NB4 (cell line): ENCODE results near the gene SPIN4.
"Not testable (repeated sequence)": the region's sequence is repeated elsewhere in the genome, so short reads cannot be mapped to it uniquely, and the experiment has no call there.

Experiments used
- DNase-seq: peaks from one replicate; pipeline ENCODE4 v3.0.0; 2010; ENCODE audit warnings: low read depth
- H3K4me3 ChIP-seq: one replicate; pipeline ENCODE4 v1.5.1; 2011; ENCODE audit warnings: mild to moderate bottlenecking, low read depth, low read length, moderate library complexity
- MYC ChIP-seq: IDR thresholded peaks from 2 replicates; pipeline ENCODE4 v1.6.1; 2011; ENCODE audit warnings: low read depth, low read length
- POLR2A ChIP-seq: IDR thresholded peaks from 2 replicates; pipeline ENCODE4 v1.6.1; 2011; ENCODE audit warnings: mild to moderate bottlenecking; ENCODE audit not compliant: insufficient read length; ENCODE audit errors: extremely low read depth
- TF ChIP-seq, protein P1 (sequence below): IDR thresholded peaks from one replicate; pipeline ENCODE4 v1.5.1; 2012; ENCODE audit warnings: low read depth, low read length
- TF ChIP-seq, protein P2 (sequence below): IDR thresholded peaks from 2 replicates; pipeline ENCODE4 v1.6.1; 2011; ENCODE audit warnings: low read depth, low read length

The SPIN4 gene

DNA sequence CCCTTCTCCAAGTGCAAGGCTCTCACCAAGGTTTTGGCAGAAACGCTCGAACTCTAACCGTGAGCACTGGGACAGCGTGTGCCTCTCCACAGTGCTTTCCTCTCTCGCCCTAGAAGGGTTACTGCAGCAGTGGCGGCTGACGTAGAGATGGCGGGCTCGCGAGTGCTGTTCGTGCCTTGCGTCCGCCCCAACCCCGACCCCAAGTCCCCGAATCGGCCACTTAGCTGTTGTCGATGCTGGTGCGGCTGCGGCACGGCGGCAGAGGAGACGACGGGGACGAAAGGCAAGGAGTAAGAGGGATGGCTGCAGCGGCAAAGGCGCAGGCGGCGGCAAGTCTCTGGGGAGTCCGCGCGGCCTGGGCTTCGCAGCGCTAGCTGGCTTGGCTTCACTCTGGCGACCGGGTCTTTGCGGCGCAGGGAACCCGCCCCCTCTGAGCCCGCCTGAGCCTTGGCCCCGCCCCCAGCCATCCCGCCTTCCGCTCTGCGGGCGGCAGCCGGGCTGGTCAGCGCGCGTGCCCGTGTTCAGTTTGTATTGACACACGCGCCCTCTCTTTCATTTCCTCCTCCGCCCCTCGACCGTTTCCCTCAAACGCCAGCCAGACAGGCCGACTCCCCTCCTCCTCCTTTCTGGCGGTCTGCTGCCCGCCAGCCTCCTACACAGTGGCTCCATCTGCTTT, at the start of gene SPIN4:
Gene SPIN4, minus strand, starts transcription at position 392 of the 676 bp plus-strand sequence. CDS start 513 bp downstream, outside the sequence.
- TF ChIP-seq, protein P1, sequence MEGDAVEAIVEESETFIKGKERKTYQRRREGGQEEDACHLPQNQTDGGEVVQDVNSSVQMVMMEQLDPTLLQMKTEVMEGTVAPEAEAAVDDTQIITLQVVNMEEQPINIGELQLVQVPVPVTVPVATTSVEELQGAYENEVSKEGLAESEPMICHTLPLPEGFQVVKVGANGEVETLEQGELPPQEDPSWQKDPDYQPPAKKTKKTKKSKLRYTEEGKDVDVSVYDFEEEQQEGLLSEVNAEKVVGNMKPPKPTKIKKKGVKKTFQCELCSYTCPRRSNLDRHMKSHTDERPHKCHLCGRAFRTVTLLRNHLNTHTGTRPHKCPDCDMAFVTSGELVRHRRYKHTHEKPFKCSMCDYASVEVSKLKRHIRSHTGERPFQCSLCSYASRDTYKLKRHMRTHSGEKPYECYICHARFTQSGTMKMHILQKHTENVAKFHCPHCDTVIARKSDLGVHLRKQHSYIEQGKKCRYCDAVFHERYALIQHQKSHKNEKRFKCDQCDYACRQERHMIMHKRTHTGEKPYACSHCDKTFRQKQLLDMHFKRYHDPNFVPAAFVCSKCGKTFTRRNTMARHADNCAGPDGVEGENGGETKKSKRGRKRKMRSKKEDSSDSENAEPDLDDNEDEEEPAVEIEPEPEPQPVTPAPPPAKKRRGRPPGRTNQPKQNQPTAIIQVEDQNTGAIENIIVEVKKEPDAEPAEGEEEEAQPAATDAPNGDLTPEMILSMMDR = no peak
- peak; percentile 75; the same call in 1 of the 2 replicates for TF ChIP-seq MYC
- TF ChIP-seq, protein P2, sequence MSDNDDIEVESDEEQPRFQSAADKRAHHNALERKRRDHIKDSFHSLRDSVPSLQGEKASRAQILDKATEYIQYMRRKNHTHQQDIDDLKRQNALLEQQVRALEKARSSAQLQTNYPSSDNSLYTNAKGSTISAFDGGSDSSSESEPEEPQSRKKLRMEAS = peak; percentile 66
- peak; percentile 69 for TF ChIP-seq POLR2A
- H3K4me3 ChIP-seq = peak within 1 kb of the TSS; percentile 85
- DNase-seq = peak; percentile 93

DNA sequence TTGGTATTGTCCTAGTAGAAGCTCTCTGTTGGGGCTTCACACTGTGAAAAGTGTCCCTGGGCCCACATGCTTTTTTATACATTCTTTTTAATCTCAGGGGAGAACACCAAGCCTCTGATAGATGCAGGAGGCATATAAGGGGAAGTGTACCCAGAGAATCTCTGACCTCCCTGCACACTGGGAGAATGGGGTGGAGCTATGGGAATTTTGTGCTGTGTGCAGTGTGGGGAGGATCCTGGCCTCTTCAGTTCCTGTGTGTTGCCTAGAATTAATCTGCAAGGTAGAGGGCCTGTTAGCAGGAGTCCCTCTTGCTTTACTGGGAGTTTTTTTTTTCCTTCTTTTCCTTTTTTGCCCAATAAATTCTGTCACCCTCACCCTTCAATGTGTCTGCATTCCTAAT, 49.2 kb upstream of the SPIN4 start:
- no peak for TF ChIP-seq MYC
- TF ChIP-seq, protein P2 = no peak
- no peak for TF ChIP-seq POLR2A
- TF ChIP-seq, protein P1 = no peak
- DNase-seq = peak; percentile 7

DNA sequence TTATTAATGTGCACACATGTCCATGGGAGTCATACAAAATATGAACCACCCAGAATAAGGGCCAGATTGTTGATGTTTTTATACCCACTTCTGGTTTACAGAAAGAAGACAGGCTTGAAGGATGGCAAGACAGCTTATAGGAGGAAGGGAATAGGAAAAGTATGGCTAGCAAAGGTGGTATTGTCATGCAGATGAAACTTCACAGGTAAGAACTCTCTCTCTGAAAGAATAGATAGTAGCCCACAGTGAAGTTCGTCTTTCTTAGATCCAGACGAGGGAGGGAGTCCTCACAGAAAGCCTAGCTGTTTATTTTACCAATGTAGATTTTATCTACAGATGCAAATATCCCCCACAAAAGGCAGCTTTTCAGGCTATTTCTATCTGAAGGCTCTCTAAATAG, 43.7 kb upstream of the SPIN4 start:
- no peak overlapping the region for H3K4me3 ChIP-seq
- TF ChIP-seq POLR2A (no peak), MYC (no peak)
- TF ChIP-seq, protein P2 = no peak
- TF ChIP-seq, protein P1 = no peak
- no peak for DNase-seq

More for the DNA sequence above, 49.2 kb upstream of the SPIN4 start:
- no peak overlapping the region for H3K4me3 ChIP-seq

DNA sequence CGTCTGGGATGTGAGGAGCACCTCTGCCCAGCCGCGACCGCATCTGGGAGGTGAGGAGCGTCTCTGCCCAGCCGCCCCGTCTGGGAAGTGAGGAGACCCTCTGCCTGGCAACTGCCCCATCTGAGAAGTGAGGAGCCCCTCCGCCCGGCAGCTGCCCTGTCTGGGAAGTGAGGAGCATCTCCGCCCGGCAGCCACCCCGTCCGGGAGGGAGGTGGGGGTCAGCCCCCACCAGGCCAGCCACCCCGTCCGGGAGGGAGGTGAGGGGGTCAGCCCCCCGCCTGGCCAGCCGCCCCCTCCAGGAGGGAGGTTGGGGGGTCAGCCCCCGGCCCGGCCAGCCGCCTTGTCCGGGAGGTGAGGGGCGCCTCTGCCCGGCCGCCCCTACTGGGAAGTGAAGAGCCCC, 42.0 kb upstream of the SPIN4 start:
- not testable (repeated sequence) for DNase-seq, H3K4me3 ChIP-seq

DNA sequence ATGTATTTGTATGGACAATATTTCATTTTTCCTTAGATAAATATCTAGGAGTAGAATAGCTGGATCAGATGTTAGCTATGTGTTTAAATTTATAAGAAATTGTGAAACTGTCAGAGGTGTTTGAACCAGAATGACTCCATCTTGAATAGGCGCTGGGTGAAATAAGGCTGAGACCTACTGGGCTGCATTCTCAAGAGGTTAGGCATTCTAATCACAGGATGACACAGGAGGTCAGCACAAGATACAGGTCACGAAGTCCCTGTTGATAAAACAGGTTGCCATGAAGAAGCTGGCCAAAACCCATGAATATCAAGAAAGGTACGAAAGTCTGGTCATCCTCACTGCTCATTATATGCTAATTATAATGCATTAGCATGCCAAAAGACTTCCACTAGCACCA, 36.3 kb upstream of the SPIN4 start:
- DNase-seq = no peak
- H3K4me3 ChIP-seq = no peak overlapping the region
- no peak for TF ChIP-seq POLR2A
- TF ChIP-seq, protein P1 = no peak
- no peak for TF ChIP-seq MYC
- TF ChIP-seq, protein P2 = no peak

DNA sequence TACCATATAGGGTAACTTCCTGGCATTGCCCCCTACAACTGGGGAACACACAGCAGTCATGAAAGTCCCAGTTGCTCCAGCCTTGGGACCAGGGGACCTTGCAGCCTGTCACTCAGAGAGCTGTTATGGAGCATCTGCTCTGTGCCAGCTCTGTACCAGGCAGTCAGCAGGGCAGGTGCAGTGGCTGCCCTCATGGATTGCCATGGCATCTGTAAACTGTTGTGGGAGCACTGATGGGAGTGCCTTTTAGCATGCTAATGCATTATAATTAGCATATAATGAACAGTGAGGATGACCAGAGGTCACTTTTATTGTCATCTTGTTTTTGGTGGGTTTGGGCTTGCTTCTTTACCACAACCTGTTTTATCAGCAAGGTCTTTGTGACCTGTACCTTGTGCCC, 33.1 kb upstream of the SPIN4 start:
- DNase-seq, H3K4me3 ChIP-seq: not testable (repeated sequence)

DNA sequence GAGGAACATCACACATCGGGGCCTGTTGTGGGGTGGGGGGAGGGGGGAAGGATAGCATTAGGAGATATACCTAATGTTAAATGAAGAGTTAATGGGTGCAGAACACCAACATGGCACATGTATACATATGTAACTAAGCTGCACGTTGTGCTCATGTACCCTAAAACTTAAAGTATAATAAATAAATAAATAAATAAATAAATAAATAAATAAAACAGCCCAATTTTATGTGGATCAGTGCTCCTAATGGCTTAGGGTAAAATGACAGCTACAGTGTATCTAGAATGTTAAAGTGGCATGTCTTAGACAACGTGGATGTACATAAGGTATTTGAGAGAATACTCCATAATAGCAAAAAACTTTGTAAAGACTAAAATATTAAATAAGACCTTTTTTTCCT, 21.9 kb upstream of the SPIN4 start:
- DNase-seq, H3K4me3 ChIP-seq: not testable (repeated sequence)

DNA sequence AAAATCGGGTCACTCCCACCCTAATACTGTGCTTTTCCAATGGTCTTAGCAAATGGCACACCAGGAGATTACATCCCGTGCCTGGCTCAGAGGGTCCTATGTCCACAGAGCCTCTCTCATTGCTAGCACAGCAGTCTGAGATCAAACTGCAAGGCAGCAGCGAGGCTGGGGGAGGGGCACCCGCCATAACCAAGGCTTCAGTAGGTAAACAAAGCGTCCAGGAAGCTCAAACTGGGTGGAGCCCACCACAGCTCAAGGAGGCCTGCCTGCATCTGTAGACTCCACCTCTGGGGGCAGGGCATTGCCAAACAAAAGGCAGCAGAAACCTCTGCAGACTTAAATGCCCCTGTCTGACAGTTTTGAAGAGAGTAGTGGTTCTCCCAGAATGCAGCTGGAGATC, 16.6 kb upstream of the SPIN4 start:
- H3K4me3 ChIP-seq, DNase-seq: not testable (repeated sequence)
